ENCODE data around the gene DENND4C.

The DENND4C gene

DNA sequence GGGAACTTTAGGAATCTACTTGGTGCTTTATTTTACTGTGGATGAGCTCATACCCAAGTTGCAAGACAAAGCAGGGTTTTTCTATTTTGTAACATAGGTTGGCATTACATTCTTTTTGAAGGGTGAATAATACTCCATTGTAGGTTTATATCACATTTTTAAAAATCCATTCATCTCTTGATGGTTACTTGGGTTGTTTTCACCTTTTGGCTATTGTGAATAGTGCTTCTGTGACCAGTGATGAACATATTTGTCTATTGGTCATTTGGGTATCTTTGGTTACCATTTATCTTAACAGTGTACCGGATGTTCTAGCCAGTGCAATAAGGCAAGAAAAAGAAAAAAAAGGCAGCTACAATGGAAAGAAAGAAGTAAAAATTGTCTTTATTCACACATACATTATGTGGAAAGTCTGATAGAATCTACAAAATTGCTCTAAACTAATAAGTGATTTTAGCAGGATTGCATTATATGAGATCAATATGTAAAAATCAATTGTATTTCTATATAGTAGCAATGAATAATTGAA is 40.0 kb downstream of the DENND4C start:
- no peak for DNase-seq

DNA sequence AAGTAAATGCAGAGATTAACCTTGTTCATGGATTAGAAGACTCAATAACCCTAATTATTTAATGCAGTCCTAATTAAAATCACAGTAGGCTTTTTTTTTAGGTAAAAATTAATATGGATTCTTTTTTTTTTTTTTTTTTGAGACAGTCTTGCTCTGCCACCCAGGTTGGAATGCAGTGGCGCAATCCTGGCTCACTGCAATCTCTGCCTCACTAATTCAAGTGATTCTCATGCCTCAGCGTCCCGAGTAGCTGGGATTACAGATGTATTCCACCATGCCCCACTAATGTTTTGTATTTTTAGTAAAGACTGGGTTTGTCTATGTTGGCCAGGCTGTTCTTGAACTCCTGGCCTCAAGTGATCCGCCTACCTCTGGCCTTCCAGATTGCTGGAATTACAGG is 40.6 kb downstream of the DENND4C start:
- DNase-seq = no peak

DNA sequence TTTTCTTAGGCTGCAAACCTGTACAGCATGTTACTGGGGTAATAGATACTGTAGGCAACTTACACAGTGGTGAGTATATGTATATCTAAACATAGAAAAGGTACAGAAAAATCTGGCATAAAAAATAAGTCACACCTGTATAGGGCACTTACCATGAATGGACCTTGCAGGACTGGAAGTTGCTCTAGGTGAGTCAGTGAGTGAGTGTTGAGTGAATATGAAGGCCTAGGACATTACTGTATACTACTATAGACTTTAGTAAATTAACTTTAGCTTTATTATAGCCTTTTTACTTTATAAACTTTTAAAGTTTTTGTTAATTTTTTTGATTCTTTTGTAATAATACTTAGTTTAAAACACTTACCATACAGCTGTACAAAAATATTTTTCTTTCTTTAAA is 51.3 kb downstream of the DENND4C start:
- no peak for DNase-seq

DNA sequence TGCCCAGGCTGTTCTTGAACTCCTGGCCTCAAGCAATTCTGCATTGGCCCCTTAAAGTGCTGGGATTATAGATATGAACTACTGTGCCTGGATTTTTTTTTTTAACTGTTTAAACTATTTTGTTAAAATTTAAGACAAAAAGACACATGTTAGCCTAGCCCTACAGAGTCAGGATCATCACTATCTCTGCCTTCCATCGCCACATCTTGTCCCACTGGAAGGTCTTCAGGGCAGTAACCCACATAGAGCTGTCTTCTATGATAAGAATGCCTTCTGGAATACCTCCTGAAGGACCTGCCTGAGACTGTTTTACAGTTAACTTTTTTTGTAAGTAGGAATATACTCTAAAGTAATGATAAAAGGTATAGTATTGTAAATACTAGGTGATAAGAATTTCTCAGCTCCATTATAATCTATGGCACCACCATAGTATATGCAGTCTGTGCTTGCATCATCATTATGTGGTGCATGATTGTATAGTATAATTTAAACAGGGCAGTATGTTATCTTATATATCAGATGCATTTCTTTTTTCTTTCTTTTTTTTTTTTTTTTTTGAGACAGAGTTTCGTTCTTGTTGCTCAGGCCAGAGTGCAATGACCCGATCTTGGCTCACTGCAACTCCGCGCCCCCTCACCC is 52.7 kb downstream of the DENND4C start:
- no peak for DNase-seq

DNA sequence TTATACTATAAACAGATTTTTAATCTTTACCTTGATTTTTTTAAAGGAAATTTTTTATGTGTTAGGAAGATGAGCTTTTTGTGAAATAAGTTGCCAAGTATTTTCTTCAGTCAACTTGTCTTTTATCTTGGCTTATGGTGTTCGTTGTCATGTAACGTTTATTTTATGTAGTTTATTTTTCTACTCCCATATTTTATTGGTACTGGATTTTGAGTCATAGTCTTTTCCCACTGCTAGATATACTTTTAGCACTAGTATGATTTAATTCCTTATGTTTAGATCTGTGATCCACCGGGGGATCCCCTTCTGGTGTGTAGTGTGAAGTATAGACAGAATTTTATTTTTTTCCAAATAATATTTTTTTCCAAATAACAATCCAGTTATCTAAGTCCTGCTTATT is 54.2 kb downstream of the DENND4C start:
- no peak for DNase-seq

DNA sequence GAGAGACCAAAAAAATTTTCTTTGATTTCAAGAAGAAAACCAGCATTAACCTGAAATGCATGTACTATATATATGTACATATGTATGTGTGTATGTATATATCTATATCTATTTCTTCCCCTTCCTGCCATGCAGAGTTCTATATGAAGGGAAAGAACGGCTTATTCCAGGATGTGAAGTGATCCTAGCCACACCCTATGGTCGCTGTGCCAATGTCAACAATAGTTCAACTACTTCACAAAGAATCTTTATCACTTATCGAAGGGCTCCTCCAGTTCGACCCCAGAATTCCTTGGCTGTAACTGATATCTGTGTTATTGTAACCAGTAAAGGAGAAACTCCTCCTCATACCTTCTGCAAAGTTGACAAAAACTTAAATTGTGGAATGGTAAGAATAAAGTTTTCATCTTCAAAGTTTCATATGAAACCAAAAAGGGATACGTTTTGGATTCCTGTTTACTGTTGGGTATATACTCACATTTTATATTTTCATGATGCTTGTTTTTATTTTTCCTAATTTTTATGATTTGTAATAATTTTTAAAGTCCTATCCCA is 56.2 kb downstream of the DENND4C start:
- no peak for DNase-seq

DNA sequence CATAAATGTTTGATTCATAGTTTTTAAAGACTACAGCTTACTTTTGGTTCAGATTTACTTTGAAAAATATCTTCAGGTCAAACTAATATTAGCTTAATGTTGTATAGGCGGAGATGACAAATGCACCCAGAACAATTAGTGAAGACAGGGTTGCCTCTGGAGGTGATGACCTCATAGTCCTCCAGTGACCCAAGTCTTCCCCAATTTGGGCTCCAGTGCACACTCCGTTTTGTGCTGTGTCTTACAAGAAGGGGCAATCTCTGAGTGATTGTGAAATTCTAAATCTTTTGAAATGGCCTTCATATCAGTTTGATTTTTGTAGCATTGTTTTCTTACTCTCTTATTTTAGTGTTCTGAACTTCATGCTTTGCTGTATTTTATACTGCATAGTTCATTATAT is 57.6 kb downstream of the DENND4C start:
- DNase-seq = no peak

DNA sequence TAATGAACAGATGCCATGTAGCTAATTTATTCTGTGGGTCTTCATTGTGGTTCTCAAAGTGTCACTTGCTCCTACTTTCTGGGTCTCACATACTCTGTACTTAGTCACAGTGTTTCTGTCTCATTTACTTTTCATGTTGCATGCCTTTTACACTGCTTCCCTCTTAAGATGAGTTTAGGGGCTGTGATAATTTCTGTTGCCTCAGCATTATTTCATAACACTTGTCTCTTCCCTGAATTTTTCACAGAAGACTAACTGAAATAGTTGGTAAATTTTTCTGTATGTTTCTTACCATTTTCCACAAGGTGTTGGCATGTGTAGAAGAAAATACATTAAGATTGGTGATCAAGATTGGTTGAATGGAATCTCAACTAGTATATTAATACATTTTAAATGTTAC is 59.6 kb downstream of the DENND4C start:
- no peak for DNase-seq

DNA sequence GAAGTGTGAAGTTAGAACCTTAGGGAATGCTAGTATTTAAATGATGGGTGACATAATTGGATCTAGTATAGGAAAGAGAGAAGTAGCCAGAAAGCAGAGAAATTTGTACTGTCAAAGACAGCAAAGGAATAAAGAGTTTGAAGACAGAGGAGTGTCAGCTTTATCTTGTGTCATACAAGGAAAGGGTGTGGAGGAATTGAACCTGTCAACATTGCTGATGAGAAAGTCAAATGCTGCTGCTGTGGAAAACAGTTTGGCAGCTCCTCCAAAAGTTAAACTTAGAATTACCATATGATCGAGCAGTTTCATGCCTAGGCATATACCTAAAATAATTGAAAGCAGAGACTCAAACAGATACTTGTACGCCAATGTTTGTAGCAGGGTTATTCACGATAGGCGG is 63.7 kb downstream of the DENND4C start:
- no peak for DNase-seq

DNA sequence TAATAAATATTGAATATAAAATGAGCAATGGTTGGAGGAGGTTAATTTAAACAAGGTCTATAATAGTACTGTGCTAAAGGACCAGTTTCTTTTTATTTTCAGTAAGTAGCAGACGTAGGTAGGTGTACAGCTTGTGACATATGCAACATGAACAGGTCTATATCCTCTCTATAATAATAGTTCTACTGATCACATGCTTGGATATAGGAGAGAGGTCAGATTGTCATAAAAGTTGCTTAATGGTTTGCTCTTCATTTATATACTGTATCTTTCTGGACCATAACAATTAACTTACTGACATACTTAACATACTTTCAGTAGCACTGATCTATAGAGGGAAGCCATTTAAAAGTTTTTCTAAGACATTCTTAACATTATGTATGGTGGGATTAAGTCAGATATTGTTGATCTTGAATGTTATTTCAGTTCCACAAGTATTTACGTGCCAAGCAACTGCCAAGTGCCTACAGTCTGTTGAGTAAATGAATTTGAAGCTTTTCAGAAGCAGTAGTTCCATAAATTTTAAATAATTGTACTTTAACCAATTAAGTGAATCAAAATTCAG is 68.0 kb downstream of the DENND4C start:
- DNase-seq = no peak

DNA sequence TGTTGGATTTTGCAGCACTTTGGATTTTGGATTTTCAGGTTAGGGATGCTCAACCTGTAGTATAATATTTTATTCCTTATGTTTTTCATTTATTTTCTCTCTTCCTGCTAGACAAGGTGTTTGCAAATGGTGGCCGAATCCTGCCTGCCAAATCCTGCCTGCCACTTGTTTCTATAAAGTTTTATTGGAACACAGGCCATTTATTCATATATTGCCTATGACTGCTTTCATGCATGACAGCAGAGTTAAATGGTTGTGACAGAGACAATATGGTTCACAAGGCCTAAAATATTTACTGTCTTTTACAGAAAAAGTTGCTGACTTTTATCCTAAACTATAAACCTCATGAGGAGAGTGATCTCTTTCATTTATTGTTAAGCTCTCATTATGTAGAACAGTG is 72.7 kb downstream of the DENND4C start:
- DNase-seq = no peak

DNA sequence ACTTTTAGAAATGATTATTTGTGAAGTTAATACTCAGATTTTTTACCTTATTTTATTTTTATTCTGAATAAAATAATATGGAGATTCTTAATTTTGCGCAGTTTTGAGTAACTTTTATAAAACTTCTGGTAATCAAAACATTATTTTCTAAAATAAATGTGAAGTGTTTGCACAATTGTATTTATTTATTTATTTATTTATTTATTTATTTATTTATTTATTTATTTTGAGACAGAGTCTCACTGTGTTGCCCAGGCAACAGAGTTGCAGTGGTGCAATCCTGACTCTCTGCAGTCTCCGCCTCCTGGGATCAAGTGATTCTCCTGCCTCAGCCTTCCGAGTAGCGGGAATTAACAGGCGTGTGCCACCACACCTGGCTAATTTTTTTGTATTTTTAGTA is 76.1 kb downstream of the DENND4C start:
- DNase-seq = no peak

DNA sequence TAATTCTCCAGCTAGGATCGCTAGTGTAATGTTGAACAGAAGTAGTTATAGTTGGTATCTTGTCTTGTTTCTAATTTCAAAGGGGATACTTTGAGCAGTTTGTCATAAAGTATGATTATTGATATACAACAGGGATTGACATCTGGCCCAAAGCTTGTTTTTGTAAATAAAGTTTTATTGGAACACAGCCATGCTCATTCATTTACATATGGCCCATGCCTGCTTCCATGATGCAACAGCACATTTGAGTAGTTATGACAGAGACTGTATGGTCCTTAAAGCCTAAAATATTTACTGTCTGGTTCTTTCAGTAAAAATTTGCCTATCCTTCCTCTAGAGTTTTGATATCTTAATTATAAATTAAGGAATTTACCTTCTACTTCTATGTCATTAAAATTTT is 79.8 kb downstream of the DENND4C start:
- no peak for DNase-seq

DNA sequence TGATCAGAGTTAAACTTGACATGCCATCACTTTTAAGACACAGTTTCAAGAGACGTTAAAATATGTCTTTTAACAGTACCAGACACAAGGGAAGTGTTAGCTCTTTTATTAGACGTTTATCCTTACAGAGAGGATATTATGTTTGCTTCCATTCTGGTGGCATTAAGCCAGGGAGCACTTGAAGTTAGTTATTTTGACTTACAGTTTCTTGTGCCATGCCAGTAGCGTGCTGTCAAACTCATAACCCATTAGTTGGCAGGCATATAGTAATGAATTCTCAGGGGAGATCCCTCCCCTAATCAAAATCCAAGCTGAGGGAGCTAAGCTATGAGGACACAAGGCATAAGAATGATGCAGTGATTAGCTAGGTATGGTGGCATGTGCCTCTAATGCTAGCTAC is 83.1 kb downstream of the DENND4C start:
- no peak for DNase-seq

DNA sequence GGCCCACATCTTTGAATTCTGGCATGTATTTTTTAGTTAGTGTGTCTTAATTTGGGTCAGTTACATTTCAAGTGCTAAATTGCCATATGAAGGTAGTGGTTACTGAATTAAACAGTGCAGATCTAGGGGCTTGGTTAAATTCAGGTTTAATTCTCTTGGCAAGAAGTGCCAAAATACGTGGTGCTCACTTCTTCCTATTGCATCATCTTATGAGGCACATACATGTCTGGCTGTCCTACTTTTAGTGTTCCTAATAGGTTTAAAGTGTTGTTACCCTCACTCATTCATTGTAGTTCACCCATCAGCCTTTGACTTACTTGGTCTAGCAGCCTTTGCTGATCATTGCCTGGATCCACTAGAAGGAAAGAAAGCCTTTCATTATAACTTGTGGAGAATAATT is 90.0 kb downstream of the DENND4C start:
- no peak for DNase-seq

DNA sequence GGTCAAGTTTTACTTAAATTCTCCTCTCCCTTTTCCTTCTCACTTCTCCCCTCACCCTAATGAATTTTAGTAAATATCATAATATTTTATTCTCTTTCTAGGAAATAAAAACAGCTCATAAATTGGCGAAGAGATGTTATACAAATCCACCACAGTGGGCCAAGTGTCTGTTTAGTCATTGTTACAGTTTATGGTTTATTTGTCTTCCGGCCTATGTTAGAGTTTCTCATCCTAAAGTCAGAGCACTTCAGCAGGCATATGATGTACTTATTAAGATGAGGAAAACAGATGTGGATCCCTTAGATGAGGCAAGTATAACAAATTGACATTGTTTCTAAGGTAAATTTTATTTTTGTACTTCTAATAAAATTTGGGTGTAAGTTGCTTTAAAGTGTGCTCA is 101.4 kb downstream of the DENND4C start:
- no peak for DNase-seq

DNA sequence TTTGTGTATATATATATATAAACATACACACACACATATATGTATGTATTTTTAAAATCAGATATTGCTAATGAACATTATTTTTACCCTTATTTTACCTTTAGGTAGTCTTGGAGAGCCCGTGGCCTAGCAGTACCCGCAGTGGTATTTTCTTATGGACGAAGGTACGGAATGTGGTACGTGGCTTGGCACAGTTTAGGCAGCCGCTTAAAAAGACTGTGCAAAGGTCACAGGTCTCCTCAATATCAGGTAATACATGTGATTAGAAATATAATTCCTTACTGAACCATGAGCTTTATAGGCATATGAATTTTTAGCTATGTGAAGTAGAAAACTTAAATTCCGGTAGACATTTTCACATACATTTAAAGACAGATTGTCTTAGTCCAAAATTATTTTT is 105.7 kb downstream of the DENND4C start:
- no peak for DNase-seq

DNA sequence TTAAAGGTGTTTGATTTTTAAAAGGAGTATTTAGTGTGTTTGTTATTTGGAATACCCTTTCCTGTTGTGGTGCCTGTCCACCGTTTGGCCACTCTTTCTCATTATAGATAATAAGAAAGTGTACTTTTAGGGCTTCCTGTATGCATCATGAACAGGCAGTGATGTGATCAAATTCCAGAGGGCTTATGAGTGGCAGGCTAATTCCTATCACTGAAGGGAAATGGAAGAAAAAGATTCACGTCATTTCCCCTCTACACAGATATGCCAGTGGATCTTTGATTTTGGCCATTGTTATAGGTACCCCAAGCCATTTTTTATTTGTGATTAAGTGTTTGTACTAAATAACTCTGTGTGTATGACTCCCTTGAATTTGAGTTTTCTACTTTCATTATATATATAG is 112.5 kb downstream of the DENND4C start:
- DNase-seq = no peak

DNA sequence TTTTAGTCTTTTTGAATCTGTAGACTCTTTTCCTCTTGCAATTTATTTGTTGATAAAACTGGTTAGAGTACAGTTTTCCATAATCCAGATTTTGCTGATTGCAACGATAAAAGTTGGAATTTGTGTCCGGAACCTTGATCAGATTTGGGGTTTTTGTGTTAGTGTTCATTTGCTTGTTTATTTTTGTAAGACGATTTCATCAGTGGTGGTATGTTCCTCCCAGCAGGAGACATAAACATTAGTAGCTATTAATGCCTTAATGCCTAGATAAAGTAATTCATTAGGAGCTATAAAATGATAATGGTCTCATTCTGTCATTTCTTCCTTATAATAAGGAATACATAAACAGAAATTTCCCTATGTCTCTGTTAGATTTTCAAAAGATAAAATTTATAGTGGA is 128.2 kb downstream of the DENND4C start:
- DNase-seq = no peak

DNA sequence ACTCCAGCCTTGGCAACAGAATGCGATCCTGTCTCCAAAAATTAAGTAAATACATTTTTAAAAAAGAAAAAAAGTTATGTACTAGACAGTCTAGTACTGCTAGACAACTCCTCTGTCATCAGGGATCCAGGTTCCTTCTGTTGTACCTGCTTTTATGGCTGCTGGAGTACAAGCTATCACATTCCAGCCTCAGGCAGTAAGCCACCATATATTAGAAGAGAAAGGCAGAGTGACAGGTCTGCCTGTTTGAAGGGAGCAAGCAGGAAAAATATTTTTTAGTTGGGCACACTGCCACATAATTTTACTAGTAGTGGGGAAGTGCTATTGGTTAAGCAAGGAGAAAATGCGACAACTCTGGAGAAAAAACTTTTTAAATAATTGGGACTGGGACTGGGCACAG is 138.6 kb downstream of the DENND4C start:
- DNase-seq = no peak

DNA sequence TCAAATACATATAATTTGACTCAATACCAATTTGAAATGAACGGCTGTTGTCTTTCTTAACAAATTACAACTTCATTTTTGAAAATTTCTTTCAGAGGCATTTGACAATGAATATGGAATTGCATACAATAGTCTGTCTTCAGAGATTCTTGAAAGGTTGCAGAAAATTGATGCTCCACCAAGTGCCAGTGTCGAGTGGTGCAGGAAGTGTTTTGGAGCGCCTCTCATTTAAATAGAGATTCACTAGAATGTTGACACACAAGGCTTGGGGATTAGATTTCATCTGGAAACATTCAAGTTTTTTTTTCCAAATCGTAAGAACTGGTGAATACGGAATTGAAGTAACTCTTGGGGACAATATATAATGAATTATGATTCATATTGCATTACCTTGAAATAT is 141.4 kb downstream of the DENND4C start:
- no peak for DNase-seq

DNA sequence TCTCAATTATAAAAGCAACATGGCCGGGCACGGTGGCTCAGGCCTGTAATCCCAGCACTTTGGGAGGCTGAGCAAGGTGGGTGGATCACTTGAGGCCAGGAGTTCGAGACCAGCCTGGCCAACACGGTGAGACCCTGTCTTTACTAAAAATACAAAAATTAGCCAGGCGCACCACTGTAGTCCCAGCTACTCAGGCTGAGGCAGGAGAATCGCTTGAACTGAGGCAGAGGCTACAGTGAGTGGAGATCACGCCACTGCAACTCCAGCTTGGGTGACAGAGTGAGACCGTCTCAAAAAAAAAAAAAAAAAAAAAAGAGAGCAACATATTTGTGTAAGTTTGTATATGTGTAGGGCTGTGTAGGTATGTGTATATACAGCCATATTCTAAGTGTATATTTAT is 142.1 kb downstream of the DENND4C start:
- DNase-seq = no peak

DNA sequence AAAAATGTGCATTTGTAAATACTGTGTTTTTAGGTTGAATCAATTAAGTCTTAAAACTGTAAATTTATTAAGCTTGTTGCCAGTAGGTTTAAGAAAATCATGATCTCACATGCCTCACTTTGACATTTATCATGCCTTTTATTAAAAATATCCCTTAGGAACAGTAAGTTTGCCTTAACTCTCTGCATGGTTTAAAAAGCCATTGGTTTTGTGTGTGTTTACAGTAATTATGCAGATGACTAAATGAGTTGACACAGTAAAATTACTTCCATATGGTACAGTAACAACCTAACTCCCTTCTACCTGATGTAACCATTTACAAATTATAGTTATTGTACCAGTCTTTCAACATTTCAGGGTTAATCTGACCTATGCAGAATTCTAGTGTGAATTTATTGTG is 143.0 kb downstream of the DENND4C start:
- DNase-seq = no peak

DNA sequence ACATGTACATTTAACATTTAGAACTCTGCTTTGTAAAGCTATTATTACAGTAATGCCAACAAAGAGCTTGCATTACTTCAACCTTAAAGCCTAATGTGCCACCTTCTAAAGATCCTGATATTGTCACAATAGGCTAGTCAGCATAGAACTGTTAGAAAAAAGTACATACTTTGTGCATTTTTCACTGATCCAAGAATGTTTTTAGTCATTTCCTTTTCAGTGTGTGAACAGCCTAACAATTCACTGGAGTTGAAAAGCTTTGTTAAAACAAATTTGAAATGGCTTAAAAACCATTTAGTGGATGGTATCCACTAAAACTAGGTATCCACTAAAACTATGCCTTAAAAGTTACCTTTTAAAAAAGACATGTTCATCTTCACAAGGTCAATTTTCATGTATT is 145.0 kb downstream of the DENND4C start:
- DNase-seq = no peak

DNA sequence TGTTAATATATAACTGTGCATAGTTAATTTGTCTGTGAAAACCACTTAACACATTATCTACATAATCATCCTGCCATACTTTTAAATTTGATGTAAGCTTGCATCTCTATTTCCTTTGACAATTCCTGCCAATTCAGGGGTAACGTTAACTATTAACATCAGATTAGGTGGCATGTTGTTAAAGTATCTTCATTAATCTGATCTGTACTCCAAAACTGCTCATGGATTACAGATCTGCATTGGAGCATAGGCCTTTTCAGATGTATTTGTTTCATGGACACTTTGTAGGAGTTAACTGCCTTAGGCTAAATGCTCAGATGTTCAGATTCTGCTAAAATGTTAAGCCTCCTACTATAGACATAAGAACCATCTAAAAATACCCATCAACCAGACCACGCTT is 146.4 kb downstream of the DENND4C start:
- no peak for DNase-seq

Data from activated CD4-positive, CD25-positive, alpha-beta regulatory T cell treated with anti-CD3 and anti-CD28 coated beads, Interleukin-2, amount 50 U/mL, for 72 hours (primary cell).